HepG2 (cell line): ENCODE results near the gene SRRT. TPM values are rescaled to one million over a fixed set of nuclear protein-coding genes. Genes with fewer than 3 reads are reported as not detected.

ENCODE experiments used
- CREB1 ChIP-seq, 2 experiments: fragments of 450-650 bp in 1 of 2; IDR thresholded peaks; 2 replicates each; pipeline ENCODE4 v1.6.1; 2016 to 2017; ENCODE audit warnings: control low read depth in 1 of 2, mild to moderate bottlenecking in 1 of 2, missing compliant biosample characterization in 1 of 2, missing genetic modification characterization in 1 of 2
- MATR3 ChIP-seq: sonication (generic); formaldehyde crosslinking; IDR thresholded peaks from 2 replicates; pipeline ENCODE4 v1.4.0; 2020; ENCODE audit warnings: missing genetic modification reagents
- NBN ChIP-seq: fragments of 450-650 bp; conservative IDR thresholded peaks from 2 replicates; pipeline ENCODE4 v1.6.1; 2017
- NCOA5 ChIP-seq: sonication (generic); formaldehyde crosslinking; IDR thresholded peaks from 2 replicates; pipeline ENCODE4 v1.4.0; 2020; ENCODE audit warnings: missing genetic modification reagents
- NFRKB ChIP-seq: fragments of 450-650 bp; IDR thresholded peaks from 2 replicates; pipeline ENCODE4 v1.6.1; 2017
- NPAS2 ChIP-seq: sonication (generic); formaldehyde crosslinking; IDR thresholded peaks from 2 replicates; pipeline ENCODE4 v1.8.0; 2022; ENCODE audit warnings: mild to moderate bottlenecking, missing genetic modification reagents, borderline replicate concordance
- PCBP2 ChIP-seq: fragments of 200-400 bp; formaldehyde crosslinking; optimal IDR thresholded peaks from 2 replicates; pipeline ENCODE3; 2018; ENCODE audit warnings: low read length, low read depth; ENCODE audit not compliant: poor library complexity, severe bottlenecking
- POLR2A ChIP-seq, 2 experiments: IDR thresholded peaks; 2 replicates each; pipeline ENCODE4 v1.6.1; 2011; ENCODE audit warnings: low read depth in 2 of 2, low read length in 2 of 2, mild to moderate bottlenecking in 1 of 2, moderate library complexity in 1 of 2; ENCODE audit not compliant: insufficient read depth in 1 of 2
- RAD21 ChIP-seq: fragments of 450-650 bp; formaldehyde crosslinking; IDR thresholded peaks from 2 replicates; pipeline ENCODE4 v1.5.0; 2020; ENCODE audit warnings: mild to moderate bottlenecking
- SMC3 ChIP-seq: IDR thresholded peaks from 2 replicates; pipeline ENCODE4 v1.6.1; 2011; ENCODE audit warnings: low read length, improper control_type of control experiment
- SRF ChIP-seq: IDR thresholded peaks from 2 replicates; pipeline ENCODE4 v1.6.1; 2011; ENCODE audit warnings: mild to moderate bottlenecking, low read depth, low read length, moderate library complexity
- ZFP41 ChIP-seq: sonication (generic); formaldehyde crosslinking; IDR thresholded peaks from 2 replicates; pipeline ENCODE4 v1.4.0; 2020; ENCODE audit warnings: mild to moderate bottlenecking, missing genetic modification reagents, borderline replicate concordance
- ZNF12 ChIP-seq: sonication (generic); formaldehyde crosslinking; IDR thresholded peaks from 2 replicates; pipeline ENCODE4 v1.5.0; 2020; ENCODE audit warnings: missing genetic modification reagents
- ZNF235 ChIP-seq: sonication (generic); formaldehyde crosslinking; IDR thresholded peaks from 2 replicates; pipeline ENCODE4 v1.8.1; 2023; ENCODE audit warnings: mild to moderate bottlenecking, missing genetic modification reagents, borderline replicate concordance
- ZNF33B ChIP-seq: sonication (generic); formaldehyde crosslinking; IDR thresholded peaks from 2 replicates; pipeline ENCODE4 v1.5.1; 2020; ENCODE audit warnings: mild to moderate bottlenecking, missing genetic modification reagents
- ZNF468 ChIP-seq: sonication (generic); formaldehyde crosslinking; IDR thresholded peaks from 2 replicates; pipeline ENCODE4 v1.8.0; 2022; ENCODE audit warnings: mild to moderate bottlenecking, moderate library complexity, missing genetic modification reagents
- ZNF558 ChIP-seq: sonication (generic); formaldehyde crosslinking; IDR thresholded peaks from 2 replicates; pipeline ENCODE4 v1.9.0; 2022; ENCODE audit warnings: mild to moderate bottlenecking, missing genetic modification reagents, borderline replicate concordance
- ZNF776 ChIP-seq: sonication (generic); formaldehyde crosslinking; IDR thresholded peaks from 2 replicates; pipeline ENCODE4 v1.4.0; 2020; ENCODE audit warnings: mild to moderate bottlenecking, missing genetic modification reagents
- ZNF841 ChIP-seq: sonication (generic); formaldehyde crosslinking; IDR thresholded peaks from 2 replicates; pipeline ENCODE4 v1.8.1; 2023; ENCODE audit warnings: missing genetic modification reagents, borderline replicate concordance
- polyA plus RNA-seq, 8 experiments: library from polyadenylated mRNA; depleted of rRNA in 3 of 8; stranded (reverse) in 7 of 8; unstranded in 1 of 8; fragments of >200 nt; fragmentation: Illumina TruSeq in 4 of 8; extraction: Trizol in 4 of 8; gene quantifications; 2 replicates each; pipeline versions ENCODE4 v1.2.1 to v1.2.3, GENCODE V29; 2011 to 2016; ENCODE audit warnings: low read depth in 4 of 8, missing spikeins in 1 of 8, mixed read lengths in 1 of 8; ENCODE audit not compliant: insufficient read depth in 1 of 8
- total RNA-seq, 5 experiments: library from RNA; depleted of rRNA; stranded (reverse); fragments of >200 nt; fragmentation: Illumina TruSeq; extraction: Trizol; gene quantifications; 2 replicates each; pipeline ENCODE4 v1.2.3, GENCODE V29; 2016; ENCODE audit warnings: low read depth in 1 of 5
- TF ChIP-seq, protein P1 (sequence below): sonication (generic); formaldehyde crosslinking; IDR thresholded peaks from 2 replicates; pipeline ENCODE4 v1.4.0; 2020; ENCODE audit warnings: missing genetic modification reagents, borderline replicate concordance
- TF ChIP-seq, protein P2 (sequence below): sonication (generic); formaldehyde crosslinking; IDR thresholded peaks from 2 replicates; pipeline ENCODE4 v1.4.0; 2020; ENCODE audit warnings: missing genetic modification reagents, mild to moderate bottlenecking, borderline replicate concordance

The SRRT gene
- total and polyA plus RNA-seq, 2 of the 13 experiments (the other 11 are each of a cell fraction or from before 2014, with no cell fraction given): 26.2 to 106 TPM

DNA sequence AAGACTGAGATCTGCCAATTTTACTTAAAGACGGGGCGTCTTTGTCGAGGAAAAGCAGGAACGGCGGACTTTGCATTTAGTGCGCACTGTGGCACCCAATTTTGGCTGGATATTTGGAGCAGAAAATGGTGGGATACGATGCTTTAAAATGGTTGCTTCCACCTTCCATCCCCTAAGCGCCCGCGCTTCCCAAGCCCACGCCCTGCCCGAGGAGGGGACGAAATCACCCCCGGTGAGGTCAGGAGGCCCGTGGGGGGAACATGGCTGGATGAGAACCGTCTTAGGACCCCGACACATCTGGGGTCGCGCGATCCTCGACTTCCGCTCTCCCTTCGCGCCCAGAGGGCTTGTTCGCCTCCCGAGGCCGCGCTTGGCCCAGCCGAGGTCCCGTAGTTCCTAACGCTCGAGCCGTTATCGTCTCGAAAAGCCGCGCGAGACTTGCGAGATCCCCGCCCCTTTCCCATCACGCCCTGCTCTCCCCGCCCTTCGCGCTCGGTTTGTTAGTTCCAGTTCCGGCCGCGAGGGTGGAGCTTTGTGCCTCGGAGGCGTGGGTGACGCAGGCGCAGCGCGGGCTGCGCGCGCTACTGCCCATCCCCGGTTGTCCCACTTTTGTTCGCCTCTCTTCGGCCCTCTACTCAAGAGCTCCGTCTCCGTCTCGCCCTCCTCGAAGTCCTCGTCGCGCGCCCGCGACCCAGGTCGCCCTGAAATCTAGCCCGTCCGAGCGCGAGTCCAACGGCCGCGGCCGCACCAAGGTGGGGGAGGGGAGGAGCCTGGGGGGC lies at the start of gene SRRT (continued):
- TF ChIP-seq, protein P1, sequence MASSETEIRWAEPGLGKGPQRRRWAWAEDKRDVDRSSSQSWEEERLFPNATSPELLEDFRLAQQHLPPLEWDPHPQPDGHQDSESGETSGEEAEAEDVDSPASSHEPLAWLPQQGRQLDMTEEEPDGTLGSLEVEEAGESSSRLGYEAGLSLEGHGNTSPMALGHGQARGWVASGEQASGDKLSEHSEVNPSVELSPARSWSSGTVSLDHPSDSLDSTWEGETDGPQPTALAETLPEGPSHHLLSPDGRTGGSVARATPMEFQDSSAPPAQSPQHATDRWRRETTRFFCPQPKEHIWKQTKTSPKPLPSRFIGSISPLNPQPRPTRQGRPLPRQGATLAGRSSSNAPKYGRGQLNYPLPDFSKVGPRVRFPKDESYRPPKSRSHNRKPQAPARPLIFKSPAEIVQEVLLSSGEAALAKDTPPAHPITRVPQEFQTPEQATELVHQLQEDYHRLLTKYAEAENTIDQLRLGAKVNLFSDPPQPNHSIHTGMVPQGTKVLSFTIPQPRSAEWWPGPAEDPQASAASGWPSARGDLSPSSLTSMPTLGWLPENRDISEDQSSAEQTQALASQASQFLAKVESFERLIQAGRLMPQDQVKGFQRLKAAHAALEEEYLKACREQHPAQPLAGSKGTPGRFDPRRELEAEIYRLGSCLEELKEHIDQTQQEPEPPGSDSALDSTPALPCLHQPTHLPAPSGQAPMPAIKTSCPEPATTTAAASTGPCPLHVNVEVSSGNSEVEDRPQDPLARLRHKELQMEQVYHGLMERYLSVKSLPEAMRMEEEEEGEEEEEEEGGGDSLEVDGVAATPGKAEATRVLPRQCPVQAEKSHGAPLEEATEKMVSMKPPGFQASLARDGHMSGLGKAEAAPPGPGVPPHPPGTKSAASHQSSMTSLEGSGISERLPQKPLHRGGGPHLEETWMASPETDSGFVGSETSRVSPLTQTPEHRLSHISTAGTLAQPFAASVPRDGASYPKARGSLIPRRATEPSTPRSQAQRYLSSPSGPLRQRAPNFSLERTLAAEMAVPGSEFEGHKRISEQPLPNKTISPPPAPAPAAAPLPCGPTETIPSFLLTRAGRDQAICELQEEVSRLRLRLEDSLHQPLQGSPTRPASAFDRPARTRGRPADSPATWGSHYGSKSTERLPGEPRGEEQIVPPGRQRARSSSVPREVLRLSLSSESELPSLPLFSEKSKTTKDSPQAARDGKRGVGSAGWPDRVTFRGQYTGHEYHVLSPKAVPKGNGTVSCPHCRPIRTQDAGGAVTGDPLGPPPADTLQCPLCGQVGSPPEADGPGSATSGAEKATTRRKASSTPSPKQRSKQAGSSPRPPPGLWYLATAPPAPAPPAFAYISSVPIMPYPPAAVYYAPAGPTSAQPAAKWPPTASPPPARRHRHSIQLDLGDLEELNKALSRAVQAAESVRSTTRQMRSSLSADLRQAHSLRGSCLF (CRISPR knock-in tag): no peak
- TF ChIP-seq ZNF468 (CRISPR knock-in tag) (no peak), ZNF776 (no peak; the same call in 1 of the 2 replicates), NFRKB (no peak), NCOA5 (no peak), SMC3 (no peak), ZNF841 (no peak), POLR2A (IDR thresholded peaks at IDR 0.05; ENCODE audit: insufficient read depth in 1 of 2, low read depth in 2 of 2, low read length in 2 of 2) (peak; percentile 91 to 98), ZNF558 (CRISPR knock-in tag) (peak; percentile 74; the same call in 1 of the 2 replicates), CREB1 (IDR thresholded peaks at IDR 0.05) (peak; percentile 65), CREB1 (CRISPR knock-in tag; IDR thresholded peaks at IDR 0.05) (peak; percentile 85), SRF (peak; percentile 25; the same call in 1 of the 2 replicates), ZFP41 (CRISPR knock-in tag) (peak; percentile 15; the same call in 1 of the 2 replicates), ZNF12 (CRISPR knock-in tag) (peak; percentile 21; the same call in 1 of the 2 replicates), ZNF235 (CRISPR knock-in tag) (no peak), PCBP2 (no peak), NBN (no peak), MATR3 (CRISPR knock-in tag) (no peak), ZNF33B (CRISPR knock-in tag) (no peak; the same call in 1 of the 2 replicates), NPAS2 (CRISPR knock-in tag) (0 out of 2 replicates have a peak, but pooled peaks have one; percentile 22), RAD21 (CRISPR knock-in tag) (no peak; the same call in 1 of the 2 replicates)
- TF ChIP-seq, protein P2, sequence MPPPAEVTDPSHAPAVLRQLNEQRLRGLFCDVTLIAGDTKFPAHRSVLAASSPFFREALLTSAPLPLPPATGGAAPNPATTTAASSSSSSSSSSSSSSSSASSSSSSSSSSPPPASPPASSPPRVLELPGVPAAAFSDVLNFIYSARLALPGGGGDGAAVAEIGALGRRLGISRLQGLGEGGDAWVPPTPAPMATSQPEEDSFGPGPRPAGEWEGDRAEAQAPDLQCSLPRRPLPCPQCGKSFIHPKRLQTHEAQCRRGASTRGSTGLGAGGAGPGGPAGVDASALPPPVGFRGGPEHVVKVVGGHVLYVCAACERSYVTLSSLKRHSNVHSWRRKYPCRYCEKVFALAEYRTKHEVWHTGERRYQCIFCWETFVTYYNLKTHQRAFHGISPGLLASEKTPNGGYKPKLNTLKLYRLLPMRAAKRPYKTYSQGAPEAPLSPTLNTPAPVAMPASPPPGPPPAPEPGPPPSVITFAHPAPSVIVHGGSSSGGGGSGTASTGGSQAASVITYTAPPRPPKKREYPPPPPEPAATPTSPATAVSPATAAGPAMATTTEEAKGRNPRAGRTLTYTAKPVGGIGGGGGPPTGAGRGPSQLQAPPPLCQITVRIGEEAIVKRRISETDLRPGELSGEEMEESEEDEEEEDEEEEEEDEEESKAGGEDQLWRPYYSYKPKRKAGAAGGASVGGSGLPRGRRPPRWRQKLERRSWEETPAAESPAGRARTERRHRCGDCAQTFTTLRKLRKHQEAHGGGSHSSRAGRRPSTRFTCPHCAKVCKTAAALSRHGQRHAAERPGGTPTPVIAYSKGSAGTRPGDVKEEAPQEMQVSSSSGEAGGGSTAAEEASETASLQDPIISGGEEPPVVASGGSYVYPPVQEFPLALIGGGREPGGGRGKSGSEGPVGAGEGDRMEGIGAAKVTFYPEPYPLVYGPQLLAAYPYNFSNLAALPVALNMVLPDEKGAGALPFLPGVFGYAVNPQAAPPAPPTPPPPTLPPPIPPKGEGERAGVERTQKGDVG (CRISPR knock-in tag): peak; percentile 25; the same call in 1 of the 2 replicates
